K562 (cell line): ENCODE data around the gene TANGO6. TPM values are rescaled to one million over a fixed set of nuclear protein-coding genes. Genes with fewer than 3 reads are reported as not detected.
A peak's percentile ranks its signal among the peaks of the same experiment; 100 is the strongest.

Source experiments
- CCNT2 ChIP-seq: IDR thresholded peaks from 2 replicates; pipeline ENCODE4 v1.6.1; 2011; ENCODE audit warnings: borderline replicate concordance, low read depth, mild to moderate bottlenecking, moderate library complexity, mixed read lengths, low read length; ENCODE audit not compliant: insufficient read length; ENCODE audit errors: extremely low read depth
- CXXC5 ChIP-seq: fragments of 250-450 bp; sonication (Bioruptor Pico); IDR thresholded peaks from 2 replicates; pipeline ENCODE4 v1.8.0; 2022; ENCODE audit warnings: inconsistent platforms, mild to moderate bottlenecking, moderate library complexity
- GABPA ChIP-seq: fragments of 200-800 bp; sonication (Bioruptor generic); conservative IDR thresholded peaks from 2 replicates; pipeline ENCODE4 v1.6.1; 2016; ENCODE audit warnings: low read depth, missing genetic modification characterization, missing compliant biosample characterization
- PML ChIP-seq: IDR thresholded peaks from 2 replicates; pipeline ENCODE4 v1.6.1; 2012; ENCODE audit warnings: low read length, inconsistent platforms
- POLR2AphosphoS2 ChIP-seq: IDR thresholded peaks from 2 replicates; pipeline ENCODE4 v1.6.1; 2012; ENCODE audit warnings: low read length, improper control_type of control experiment
- POLR2H ChIP-seq: IDR thresholded peaks from 2 replicates; pipeline ENCODE4 v1.6.1; 2016; ENCODE audit warnings: missing genetic modification characterization, low read depth, mild to moderate bottlenecking, control low read depth, missing compliant biosample characterization, moderate library complexity
- RB1 ChIP-seq: fragments of 450-650 bp; IDR thresholded peaks from 2 replicates; pipeline ENCODE4 v1.6.1; 2017; ENCODE audit warnings: low read depth, mild to moderate bottlenecking
- RBFOX2 ChIP-seq: fragments of 200-400 bp; formaldehyde crosslinking; IDR thresholded peaks from 2 replicates; pipeline ENCODE4 v1.6.1; 2017; ENCODE audit warnings: low read depth, mild to moderate bottlenecking, low read length, moderate library complexity
- SNAPC5 ChIP-seq: fragments of 250-450 bp; sonication (Bioruptor Pico); IDR thresholded peaks from 2 replicates; pipeline ENCODE4 v1.8.0; 2021; ENCODE audit warnings: moderate library complexity, mild to moderate bottlenecking, inconsistent platforms
- TAF7 ChIP-seq: fragments of 450-650 bp; IDR thresholded peaks from 2 replicates; pipeline ENCODE4 v1.6.1; 2016; ENCODE audit warnings: missing genetic modification characterization, missing compliant biosample characterization
- YY1 ChIP-seq, 3 experiments: IDR thresholded peaks; 2 replicates each; pipeline ENCODE4 v1.6.1; 2011; ENCODE audit warnings: low read length in 2 of 3, mild to moderate bottlenecking in 2 of 3, moderate library complexity in 2 of 3, borderline replicate concordance in 1 of 3, control low read depth in 1 of 3, low read depth in 1 of 3; ENCODE audit not compliant: insufficient read depth in 3 of 3, insufficient replicate concordance in 2 of 3, control insufficient read depth in 1 of 3, insufficient read length in 1 of 3; ENCODE audit errors: extremely low read depth in 1 of 3
- ZNF707 ChIP-seq: fragments of 250-450 bp; sonication (Bioruptor Pico); conservative IDR thresholded peaks from 2 replicates; pipeline ENCODE4 v1.8.0; 2022; ENCODE audit warnings: inconsistent platforms, mild to moderate bottlenecking, moderate library complexity
- polyA plus RNA-seq, 8 experiments: library from polyadenylated mRNA; depleted of rRNA in 4 of 8; stranded (reverse) in 5 of 8; unstranded in 3 of 8; fragments of >200 nt; fragmentation: Nextera tagmentation in 2 of 8; fragmentation: Illumina TruSeq in 1 of 8; extraction: Ambion mirVana in 2 of 8; extraction: Trizol in 1 of 8; gene quantifications; 2 replicates each; pipeline versions ENCODE4 v1.2.1 to v1.2.3, GENCODE V29; 2011 to 2014; ENCODE audit warnings: inconsistent platforms in 1 of 8, missing spikeins in 1 of 8
- total RNA-seq, 7 experiments: library from RNA; depleted of rRNA in 6 of 7; stranded (reverse); fragments of >200 nt in 6 of 7; fragmentation: Illumina TruSeq in 2 of 7; extraction: Trizol in 2 of 7; gene quantifications; 2 replicates each; pipeline versions ENCODE4 v1.2.1 to v1.2.3, GENCODE V29; 2011 to 2021; ENCODE audit warnings: low replicate concordance in 1 of 7
- TF ChIP-seq, protein P1 (sequence below), 2 experiments: fragments of 450-650 bp; conservative IDR thresholded peaks; 2 replicates each; pipeline ENCODE4 v1.6.1; 2017; ENCODE audit warnings: mild to moderate bottlenecking in 2 of 2, moderate library complexity in 2 of 2
- TF ChIP-seq, protein P2 (sequence below), 3 experiments: IDR thresholded peaks in 2 of 3; conservative IDR thresholded peaks in 1 of 3; 2 replicates each; pipeline ENCODE4 v1.5.1; 2011 to 2012; ENCODE audit warnings: low read length in 3 of 3, mild to moderate bottlenecking in 3 of 3, control low read depth in 2 of 3, improper control_type of control experiment in 1 of 3, inconsistent platforms in 1 of 3, low read depth in 1 of 3, mixed read lengths in 1 of 3, moderate library complexity in 1 of 3; ENCODE audit not compliant: insufficient read depth in 2 of 3
- TF ChIP-seq, protein P3 (sequence below): fragments of 250-450 bp; sonication (Bioruptor Pico); IDR thresholded peaks from 2 replicates; pipeline ENCODE4 v1.4.0; 2020
- TF ChIP-seq, protein P4 (sequence below): sonication (generic); formaldehyde crosslinking; IDR thresholded peaks from 2 replicates; pipeline ENCODE4 v1.8.0; 2022; ENCODE audit warnings: mild to moderate bottlenecking, missing genetic modification reagents

Gene TANGO6
- total and polyA plus RNA-seq, 9 of the 15 experiments (the other 6 are each of a cell fraction or from before 2014, with no cell fraction given) = 1.6 to 15.2 (median 9.6) TPM

GRCh38 chr16:68843482-68844210, at the start of gene TANGO6 (continued):
- TF ChIP-seq RBFOX2 (peak; percentile 97), CCNT2 (peak; percentile 44), POLR2AphosphoS2 (no peak), POLR2H (tag) (peak; percentile 59; the same call in 1 of the 2 replicates), ZNF707 (CRISPR knock-in tag) (no peak), CXXC5 (CRISPR knock-in tag) (peak; percentile 73; the same call in 1 of the 2 replicates), SNAPC5 (no peak), TAF7 (peak; percentile 76), GABPA (tag) (peak; percentile 83), RB1 (peak; percentile 77), YY1 (IDR thresholded peaks at IDR 0.05; ENCODE audit: borderline replicate concordance in 1 of 3, control insufficient read depth in 1 of 3, extremely low read depth in 1 of 3, insufficient read depth in 3 of 3, insufficient read length in 1 of 3, insufficient replicate concordance in 2 of 3, low read depth in 1 of 3, low read length in 2 of 3) (peak; percentile 98 to 100 (median 100)), PML (peak; percentile 18; the same call in 1 of the 2 replicates)
- TF ChIP-seq, protein P1, sequence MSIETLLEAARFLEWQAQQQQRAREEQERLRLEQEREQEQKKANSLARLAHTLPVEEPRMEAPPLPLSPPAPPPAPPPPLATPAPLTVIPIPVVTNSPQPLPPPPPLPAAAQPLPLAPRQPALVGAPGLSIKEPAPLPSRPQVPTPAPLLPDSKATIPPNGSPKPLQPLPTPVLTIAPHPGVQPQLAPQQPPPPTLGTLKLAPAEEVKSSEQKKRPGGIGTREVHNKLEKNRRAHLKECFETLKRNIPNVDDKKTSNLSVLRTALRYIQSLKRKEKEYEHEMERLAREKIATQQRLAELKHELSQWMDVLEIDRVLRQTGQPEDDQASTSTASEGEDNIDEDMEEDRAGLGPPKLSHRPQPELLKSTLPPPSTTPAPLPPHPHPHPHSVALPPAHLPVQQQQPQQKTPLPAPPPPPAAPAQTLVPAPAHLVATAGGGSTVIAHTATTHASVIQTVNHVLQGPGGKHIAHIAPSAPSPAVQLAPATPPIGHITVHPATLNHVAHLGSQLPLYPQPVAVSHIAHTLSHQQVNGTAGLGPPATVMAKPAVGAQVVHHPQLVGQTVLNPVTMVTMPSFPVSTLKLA (conservative IDR thresholded peaks at IDR 0.05) = peak; percentile 67 to 86
- TF ChIP-seq, protein P2, sequence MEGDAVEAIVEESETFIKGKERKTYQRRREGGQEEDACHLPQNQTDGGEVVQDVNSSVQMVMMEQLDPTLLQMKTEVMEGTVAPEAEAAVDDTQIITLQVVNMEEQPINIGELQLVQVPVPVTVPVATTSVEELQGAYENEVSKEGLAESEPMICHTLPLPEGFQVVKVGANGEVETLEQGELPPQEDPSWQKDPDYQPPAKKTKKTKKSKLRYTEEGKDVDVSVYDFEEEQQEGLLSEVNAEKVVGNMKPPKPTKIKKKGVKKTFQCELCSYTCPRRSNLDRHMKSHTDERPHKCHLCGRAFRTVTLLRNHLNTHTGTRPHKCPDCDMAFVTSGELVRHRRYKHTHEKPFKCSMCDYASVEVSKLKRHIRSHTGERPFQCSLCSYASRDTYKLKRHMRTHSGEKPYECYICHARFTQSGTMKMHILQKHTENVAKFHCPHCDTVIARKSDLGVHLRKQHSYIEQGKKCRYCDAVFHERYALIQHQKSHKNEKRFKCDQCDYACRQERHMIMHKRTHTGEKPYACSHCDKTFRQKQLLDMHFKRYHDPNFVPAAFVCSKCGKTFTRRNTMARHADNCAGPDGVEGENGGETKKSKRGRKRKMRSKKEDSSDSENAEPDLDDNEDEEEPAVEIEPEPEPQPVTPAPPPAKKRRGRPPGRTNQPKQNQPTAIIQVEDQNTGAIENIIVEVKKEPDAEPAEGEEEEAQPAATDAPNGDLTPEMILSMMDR (IDR thresholded peaks at IDR 0.05 in 2 of 3, conservative IDR thresholded peaks at IDR 0.05 in 1 of 3; ENCODE audit: insufficient read depth in 2 of 3, low read depth in 1 of 3, low read length in 3 of 3) = peak; percentile 60 to 71 (median 60)
- TF ChIP-seq, protein P3, sequence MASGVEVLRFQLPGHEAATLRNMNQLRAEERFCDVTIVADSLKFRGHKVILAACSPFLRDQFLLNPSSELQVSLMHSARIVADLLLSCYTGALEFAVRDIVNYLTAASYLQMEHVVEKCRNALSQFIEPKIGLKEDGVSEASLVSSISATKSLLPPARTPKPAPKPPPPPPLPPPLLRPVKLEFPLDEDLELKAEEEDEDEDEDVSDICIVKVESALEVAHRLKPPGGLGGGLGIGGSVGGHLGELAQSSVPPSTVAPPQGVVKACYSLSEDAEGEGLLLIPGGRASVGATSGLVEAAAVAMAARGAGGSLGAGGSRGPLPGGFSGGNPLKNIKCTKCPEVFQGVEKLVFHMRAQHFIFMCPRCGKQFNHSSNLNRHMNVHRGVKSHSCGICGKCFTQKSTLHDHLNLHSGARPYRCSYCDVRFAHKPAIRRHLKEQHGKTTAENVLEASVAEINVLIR (CRISPR knock-in tag) = no peak
- TF ChIP-seq, protein P4, sequence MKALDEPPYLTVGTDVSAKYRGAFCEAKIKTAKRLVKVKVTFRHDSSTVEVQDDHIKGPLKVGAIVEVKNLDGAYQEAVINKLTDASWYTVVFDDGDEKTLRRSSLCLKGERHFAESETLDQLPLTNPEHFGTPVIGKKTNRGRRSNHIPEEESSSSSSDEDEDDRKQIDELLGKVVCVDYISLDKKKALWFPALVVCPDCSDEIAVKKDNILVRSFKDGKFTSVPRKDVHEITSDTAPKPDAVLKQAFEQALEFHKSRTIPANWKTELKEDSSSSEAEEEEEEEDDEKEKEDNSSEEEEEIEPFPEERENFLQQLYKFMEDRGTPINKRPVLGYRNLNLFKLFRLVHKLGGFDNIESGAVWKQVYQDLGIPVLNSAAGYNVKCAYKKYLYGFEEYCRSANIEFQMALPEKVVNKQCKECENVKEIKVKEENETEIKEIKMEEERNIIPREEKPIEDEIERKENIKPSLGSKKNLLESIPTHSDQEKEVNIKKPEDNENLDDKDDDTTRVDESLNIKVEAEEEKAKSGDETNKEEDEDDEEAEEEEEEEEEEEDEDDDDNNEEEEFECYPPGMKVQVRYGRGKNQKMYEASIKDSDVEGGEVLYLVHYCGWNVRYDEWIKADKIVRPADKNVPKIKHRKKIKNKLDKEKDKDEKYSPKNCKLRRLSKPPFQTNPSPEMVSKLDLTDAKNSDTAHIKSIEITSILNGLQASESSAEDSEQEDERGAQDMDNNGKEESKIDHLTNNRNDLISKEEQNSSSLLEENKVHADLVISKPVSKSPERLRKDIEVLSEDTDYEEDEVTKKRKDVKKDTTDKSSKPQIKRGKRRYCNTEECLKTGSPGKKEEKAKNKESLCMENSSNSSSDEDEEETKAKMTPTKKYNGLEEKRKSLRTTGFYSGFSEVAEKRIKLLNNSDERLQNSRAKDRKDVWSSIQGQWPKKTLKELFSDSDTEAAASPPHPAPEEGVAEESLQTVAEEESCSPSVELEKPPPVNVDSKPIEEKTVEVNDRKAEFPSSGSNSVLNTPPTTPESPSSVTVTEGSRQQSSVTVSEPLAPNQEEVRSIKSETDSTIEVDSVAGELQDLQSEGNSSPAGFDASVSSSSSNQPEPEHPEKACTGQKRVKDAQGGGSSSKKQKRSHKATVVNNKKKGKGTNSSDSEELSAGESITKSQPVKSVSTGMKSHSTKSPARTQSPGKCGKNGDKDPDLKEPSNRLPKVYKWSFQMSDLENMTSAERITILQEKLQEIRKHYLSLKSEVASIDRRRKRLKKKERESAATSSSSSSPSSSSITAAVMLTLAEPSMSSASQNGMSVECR = peak; percentile 69; the same call in 1 of the 2 replicates
